Measurements from ENCODE around the gene POU2AF3. TPM values are rescaled to one million over a fixed set of nuclear protein-coding genes. Genes with fewer than 3 reads are reported as not detected.
"Not testable (repeated sequence)": the region's sequence is repeated elsewhere in the genome, so short reads cannot be mapped to it uniquely, and the experiment has no call there.

POU2AF3 gene
- total RNA-seq, 1 experiment from 2014 or later = not detected

GRCh38 chr11:111310723-111311122 is 12.4 kb downstream of the POU2AF3 start:
- Histone ChIP-seq H3K4me2 (ENCODE audit: low read depth, low read length, poor library complexity, severe bottlenecking) (no peak overlapping the region), H3K4me1 (ENCODE audit: low read length) (peaks cover 9% of the 10 kb centered on the region), H3K27me3 (ENCODE audit: low read length) (peaks cover 5% of the 10 kb centered on the region; the same call in 1 of the 2 replicates), H3K4me3 (ENCODE audit: low read length) (no peak overlapping the region), H3K9me2 (replicated peaks; ENCODE audit: insufficient read depth, low read length) (no peaks in the 10 kb centered on the region), H2AFZ (ENCODE audit: low read length) (no peak overlapping the region), H3K79me2 (ENCODE audit: low read length) (no peaks in the 10 kb centered on the region), H3K36me3 (ENCODE audit: insufficient read depth, low read length) (no peaks in the 10 kb centered on the region), H4K20me1 (ENCODE audit: insufficient read depth, low read depth, low read length) (no peaks in the 10 kb centered on the region), H3K9me3 (ENCODE audit: low read length) (no peaks in the 10 kb centered on the region), H3K27ac (ENCODE audit: low read length) (no peak overlapping the region), H3K9ac (ENCODE audit: low read length) (no peak overlapping the region)
- no peak for DNase-seq

GRCh38 chr11:111312076-111312475 is 13.7 kb downstream of the POU2AF3 start:
- H3K4me3 ChIP-seq (ENCODE audit: low read length) = no peak overlapping the region
- no peak overlapping the region for H2AFZ ChIP-seq (ENCODE audit: low read length)
- peaks cover 5% of the 10 kb centered on the region; the same call in 1 of the 2 replicates for H3K27me3 ChIP-seq (ENCODE audit: low read length)
- H3K9me3 ChIP-seq (ENCODE audit: low read length) = no peaks in the 10 kb centered on the region
- H3K36me3 ChIP-seq (ENCODE audit: insufficient read depth, low read length) = no peaks in the 10 kb centered on the region
- H3K9ac ChIP-seq (ENCODE audit: low read length) = no peak overlapping the region
- H3K9me2 ChIP-seq (replicated peaks; ENCODE audit: insufficient read depth, low read length) = no peaks in the 10 kb centered on the region
- DNase-seq = no peak
- H3K4me2 ChIP-seq (ENCODE audit: low read depth, low read length, poor library complexity, severe bottlenecking) = no peak overlapping the region
- H4K20me1 ChIP-seq (ENCODE audit: insufficient read depth, low read depth, low read length) = no peaks in the 10 kb centered on the region
- H3K27ac ChIP-seq (ENCODE audit: low read length) = no peak overlapping the region
- H3K4me1 ChIP-seq (ENCODE audit: low read length) = no peaks in the 10 kb centered on the region
- H3K79me2 ChIP-seq (ENCODE audit: low read length) = no peaks in the 10 kb centered on the region

- no peak overlapping the region for H3K4me3 ChIP-seq (ENCODE audit: low read length)
Measured at GRCh38 chr11:111319296-111319695, 20.9 kb downstream of the POU2AF3 start.

GRCh38 chr11:111320199-111320598 is 21.9 kb downstream of the POU2AF3 start:
- H3K27ac ChIP-seq (ENCODE audit: low read length); DNase-seq; H3K4me1 ChIP-seq (ENCODE audit: low read length); H3K36me3 ChIP-seq (ENCODE audit: insufficient read depth, low read length); H3K79me2 ChIP-seq (ENCODE audit: low read length); H3K9me3 ChIP-seq (ENCODE audit: low read length); H2AFZ ChIP-seq (ENCODE audit: low read length); H3K9ac ChIP-seq (ENCODE audit: low read length); H3K27me3 ChIP-seq (ENCODE audit: low read length); H3K4me2 ChIP-seq (ENCODE audit: low read depth, low read length, poor library complexity, severe bottlenecking); H3K4me3 ChIP-seq (ENCODE audit: low read length); H3K9me2 ChIP-seq (replicated peaks; ENCODE audit: insufficient read depth, low read length): not testable (repeated sequence)
- H4K20me1 ChIP-seq (ENCODE audit: insufficient read depth, low read depth, low read length) = peaks cover 24% of the 10 kb centered on the region; the same call in 1 of the 2 replicates

More at GRCh38 chr11:111319296-111319695, 20.9 kb downstream of the POU2AF3 start:
- Histone ChIP-seq H3K4me2 (ENCODE audit: low read depth, low read length, poor library complexity, severe bottlenecking) (no peak overlapping the region), H3K9ac (ENCODE audit: low read length) (no peak overlapping the region), H3K36me3 (ENCODE audit: insufficient read depth, low read length) (no peaks in the 10 kb centered on the region), H3K9me2 (replicated peaks; ENCODE audit: insufficient read depth, low read length) (no peaks in the 10 kb centered on the region), H3K27me3 (ENCODE audit: low read length) (peaks cover 8% of the 10 kb centered on the region; the same call in 1 of the 2 replicates), H2AFZ (ENCODE audit: low read length) (no peak overlapping the region), H3K79me2 (ENCODE audit: low read length) (no peaks in the 10 kb centered on the region), H3K9me3 (ENCODE audit: low read length) (no peaks in the 10 kb centered on the region), H3K4me1 (ENCODE audit: low read length) (no peaks in the 10 kb centered on the region), H4K20me1 (ENCODE audit: insufficient read depth, low read depth, low read length) (peaks cover 19% of the 10 kb centered on the region; the same call in 1 of the 2 replicates), H3K27ac (ENCODE audit: low read length) (no peak overlapping the region)
- no peak for DNase-seq

GRCh38 chr11:111320728-111321568 is 22.6 kb downstream of the POU2AF3 start:
- peaks cover 30% of the 10 kb centered on the region for H4K20me1 ChIP-seq (ENCODE audit: insufficient read depth, low read depth, low read length)
- peaks cover under 1% of the 10 kb centered on the region; the same call in 1 of the 2 replicates for H3K4me1 ChIP-seq (ENCODE audit: low read length)
- H3K4me3 ChIP-seq (ENCODE audit: low read length) = no peak overlapping the region
- no peaks in the 10 kb centered on the region for H3K9me3 ChIP-seq (ENCODE audit: low read length)
- no peaks in the 10 kb centered on the region for H3K9me2 ChIP-seq (replicated peaks; ENCODE audit: insufficient read depth, low read length)
- no peak overlapping the region for H2AFZ ChIP-seq (ENCODE audit: low read length)
- H3K27me3 ChIP-seq (ENCODE audit: low read length) = peaks cover 9% of the 10 kb centered on the region; the same call in 1 of the 2 replicates
- no peak for DNase-seq
- no peak overlapping the region for H3K9ac ChIP-seq (ENCODE audit: low read length)
- no peaks in the 10 kb centered on the region for H3K36me3 ChIP-seq (ENCODE audit: insufficient read depth, low read length)
- no peaks in the 10 kb centered on the region for H3K79me2 ChIP-seq (ENCODE audit: low read length)
- H3K27ac ChIP-seq (ENCODE audit: low read length) = no peak overlapping the region
- no peak overlapping the region for H3K4me2 ChIP-seq (ENCODE audit: low read depth, low read length, poor library complexity, severe bottlenecking)

- Histone ChIP-seq H3K27ac (ENCODE audit: low read length) (no peak overlapping the region), H3K9ac (ENCODE audit: low read length) (no peak overlapping the region)
Measured at GRCh38 chr11:111322534-111322933, 24.2 kb downstream of the POU2AF3 start.

GRCh38 chr11:111324277-111324720 is 26.0 kb downstream of the POU2AF3 start:
- Histone ChIP-seq H3K79me2 (ENCODE audit: low read length) (no peaks in the 10 kb centered on the region), H3K27me3 (ENCODE audit: low read length) (peaks cover 11% of the 10 kb centered on the region; the same call in 1 of the 2 replicates), H3K4me1 (ENCODE audit: low read length) (peaks cover 34% of the 10 kb centered on the region), H3K36me3 (ENCODE audit: insufficient read depth, low read length) (no peaks in the 10 kb centered on the region), H3K4me3 (ENCODE audit: low read length) (no peak overlapping the region), H3K9me3 (ENCODE audit: low read length) (no peaks in the 10 kb centered on the region), H3K4me2 (ENCODE audit: low read depth, low read length, poor library complexity, severe bottlenecking) (no peak overlapping the region), H2AFZ (ENCODE audit: low read length) (no peak overlapping the region), H3K27ac (ENCODE audit: low read length) (no peak overlapping the region), H4K20me1 (ENCODE audit: insufficient read depth, low read depth, low read length) (peaks cover 58% of the 10 kb centered on the region), H3K9ac (ENCODE audit: low read length) (no peak overlapping the region), H3K9me2 (replicated peaks; ENCODE audit: insufficient read depth, low read length) (no peaks in the 10 kb centered on the region)
- no peak for DNase-seq

More at GRCh38 chr11:111322534-111322933, 24.2 kb downstream of the POU2AF3 start:
- Histone ChIP-seq H3K9me3 (ENCODE audit: low read length) (no peaks in the 10 kb centered on the region), H3K79me2 (ENCODE audit: low read length) (no peaks in the 10 kb centered on the region), H3K4me1 (ENCODE audit: low read length) (peaks cover 16% of the 10 kb centered on the region), H3K9me2 (replicated peaks; ENCODE audit: insufficient read depth, low read length) (no peaks in the 10 kb centered on the region), H2AFZ (ENCODE audit: low read length) (no peak overlapping the region), H4K20me1 (ENCODE audit: insufficient read depth, low read depth, low read length) (peaks cover 45% of the 10 kb centered on the region), H3K36me3 (ENCODE audit: insufficient read depth, low read length) (no peaks in the 10 kb centered on the region), H3K4me2 (ENCODE audit: low read depth, low read length, poor library complexity, severe bottlenecking) (no peak overlapping the region), H3K4me3 (ENCODE audit: low read length) (no peak overlapping the region), H3K27me3 (ENCODE audit: low read length) (peaks cover 13% of the 10 kb centered on the region; the same call in 1 of the 2 replicates)
- no peak for DNase-seq

GRCh38 chr11:111325259-111325658 is 26.9 kb downstream of the POU2AF3 start:
- Histone ChIP-seq H3K27ac (ENCODE audit: low read length) (no peak overlapping the region), H3K9me2 (replicated peaks; ENCODE audit: insufficient read depth, low read length) (no peaks in the 10 kb centered on the region), H2AFZ (ENCODE audit: low read length) (no peak overlapping the region), H3K36me3 (ENCODE audit: insufficient read depth, low read length) (no peaks in the 10 kb centered on the region), H3K4me2 (ENCODE audit: low read depth, low read length, poor library complexity, severe bottlenecking) (no peak overlapping the region), H3K79me2 (ENCODE audit: low read length) (no peaks in the 10 kb centered on the region), H4K20me1 (ENCODE audit: insufficient read depth, low read depth, low read length) (peaks cover 68% of the 10 kb centered on the region), H3K4me3 (ENCODE audit: low read length) (no peak overlapping the region), H3K9me3 (ENCODE audit: low read length) (no peaks in the 10 kb centered on the region), H3K4me1 (ENCODE audit: low read length) (peaks cover 44% of the 10 kb centered on the region), H3K27me3 (ENCODE audit: low read length) (peaks cover 11% of the 10 kb centered on the region; the same call in 1 of the 2 replicates), H3K9ac (ENCODE audit: low read length) (no peak overlapping the region)
- DNase-seq = no peak
